ENCODE measurements around the gene TRPM1.

- no peak for TF ChIP-seq SETDB1 (IDR thresholded peaks at IDR 0.05; ENCODE audit: low read length)
- no peak for TF ChIP-seq ZNF384 (IDR thresholded peaks at IDR 0.05; ENCODE audit: low read depth, low read length)
- TF ChIP-seq MYC (IDR thresholded peaks at IDR 0.05; ENCODE audit: low read depth, low read length) = no peak
- TF ChIP-seq MYC (CRISPR knock-in tag; IDR thresholded peaks at IDR 0.05; ENCODE audit: borderline replicate concordance, low read depth) = no peak
- TF ChIP-seq ESRRA (IDR thresholded peaks at IDR 0.05; ENCODE audit: borderline replicate concordance, low read depth) = no peak
- no peak for TF ChIP-seq CBX5 (IDR thresholded peaks at IDR 0.05; ENCODE audit: borderline replicate concordance, low read depth)
- TF ChIP-seq ZNF274 (IDR thresholded peaks at IDR 0.05; ENCODE audit: borderline replicate concordance, low read depth, low read length) = no peak
- TF ChIP-seq ZNF408 (CRISPR knock-in tag; IDR thresholded peaks at IDR 0.05; ENCODE audit: low read depth) = no peak
- TF ChIP-seq ZNF124 (CRISPR knock-in tag; IDR thresholded peaks at IDR 0.05) = no peak
- TF ChIP-seq MED1 (CRISPR knock-in tag; IDR thresholded peaks at IDR 0.05; ENCODE audit: borderline replicate concordance) = no peak
- no peak for TF ChIP-seq SPI1 (IDR thresholded peaks at IDR 0.05; ENCODE audit: borderline replicate concordance, low read depth, low read length)
Observed at GRCh38 chr15:31130576-31131237, 29.2 kb upstream of the TRPM1 start.
